Stimulated activated CD4-positive, alpha-beta T cell treated with anti-CD3 and anti-CD28 coated beads, Interleukin-4, amount 100 ng/mL, for 48 hours (primary cell): Measurements from ENCODE around the gene ARL4D.
"Not testable (repeated sequence)": the region's sequence is repeated elsewhere in the genome, so short reads cannot be mapped to it uniquely, and the experiment has no call there.

Source experiments
- DNase-seq, 2 donors: peaks; one replicate each; pipeline ENCODE4 v3.0.0-alpha.2; 2020; ENCODE audit warnings: low read depth in 2 of 2

The ARL4D gene

GRCh38 chr17:43398724-43399595 lies at the start of gene ARL4D:
Gene ARL4D, plus strand, starts transcription at chr17:43398993. Its CDS starts 740 bp downstream, at chr17:43399733.
- DNase-seq: peak; percentile 75 to 76

- DNase-seq: no peak
These were observed 49.7 kb upstream of the ARL4D start for GRCh38 chr17:43349142-43349541.

- DNase-seq: no peak
These were observed 47.9 kb upstream of the ARL4D start for GRCh38 chr17:43350888-43351361.

GRCh38 chr17:43351691-43352090 lies 47.1 kb upstream of the ARL4D start:
- no peak for DNase-seq

- no peak for DNase-seq
These were observed 46.0 kb upstream of the ARL4D start for GRCh38 chr17:43352579-43353331.

GRCh38 chr17:43353393-43353792 lies 45.4 kb upstream of the ARL4D start:
- DNase-seq: no peak

GRCh38 chr17:43354371-43354770 lies 44.4 kb upstream of the ARL4D start:
- no peak for DNase-seq

GRCh38 chr17:43356450-43356849 lies 42.3 kb upstream of the ARL4D start:
- DNase-seq: no peak

GRCh38 chr17:43356999-43357398 lies 41.8 kb upstream of the ARL4D start:
- DNase-seq: no peak

- DNase-seq: no peak
These were observed 39.2 kb upstream of the ARL4D start for GRCh38 chr17:43359469-43360110.

- DNase-seq: peak in 1 of 2 donors; percentile 65
These were observed 38.4 kb upstream of the ARL4D start for GRCh38 chr17:43360376-43360738.

GRCh38 chr17:43360739-43361505 lies 37.9 kb upstream of the ARL4D start:
- peak; percentile 86 to 89 for DNase-seq

- DNase-seq: no peak
These were observed 35.4 kb upstream of the ARL4D start for GRCh38 chr17:43363181-43363925.

- no peak for DNase-seq
These were observed 34.9 kb upstream of the ARL4D start for GRCh38 chr17:43363926-43364285.

- DNase-seq: no peak
These were observed 33.4 kb upstream of the ARL4D start for GRCh38 chr17:43365356-43365755.

- DNase-seq: not testable (repeated sequence)
These were observed 32.9 kb upstream of the ARL4D start for GRCh38 chr17:43365921-43366320.

GRCh38 chr17:43366891-43367736 lies 31.7 kb upstream of the ARL4D start:
- DNase-seq: no peak

- DNase-seq: peak in 1 of 2 donors; percentile 26
These were observed 31.0 kb upstream of the ARL4D start for GRCh38 chr17:43367737-43368242.

- peak; percentile 52 to 64 for DNase-seq
These were observed 29.9 kb upstream of the ARL4D start for GRCh38 chr17:43368740-43369506.
